HCT116 (cell line): ENCODE measurements around the gene PPP6R3. TPM values are rescaled to one million over a fixed set of nuclear protein-coding genes. Genes with fewer than 3 reads are reported as not detected.

ENCODE experiments used
- ATAC-seq: fragments of 200-7000 bp; cut with Tn5 transposase; 2 replicates; pipeline ENCODE4 v1.9.1; 2020; ENCODE audit warnings: mild to moderate bottlenecking, moderate library complexity
- BruUV-seq: library from RNA; stranded (reverse); fragments of 400-500 nt; replicated peaks from 2 replicates; lab custom pipeline; 2021; lab: Mats Ljungman, UMichigan
- CTCF ChIA-PET: fragments of 300-600 bp; sonication (Branson Sonifier 250); formaldehyde crosslinking; loops from one replicate; lab custom pipeline; 2021; ENCODE audit warnings: antibody characterized with exemption; lab: Charles Lee
- POLR2A ChIA-PET: fragments of 300-600, 350-600 bp; sonication (Branson Sonifier 250); formaldehyde crosslinking; loops from one replicate; lab custom pipeline; 2021; ENCODE audit warnings: antibody characterized with exemption; lab: Charles Lee
- RAD21 ChIA-PET, 2 experiments: fragments of 300-600 bp; sonication (Branson Sonifier 250); formaldehyde crosslinking; loops; one replicate each; lab custom pipeline; 2023; ENCODE audit warnings: low total read pairs in 2 of 2; ENCODE audit not compliant: uncharacterized antibody in 2 of 2, unreplicated experiment in 2 of 2, low non-redundant PET in 1 of 2; lab: Charles Lee
- DNase-seq: peaks from one replicate; pipeline ENCODE4 v3.0.0-alpha.2; 2010; ENCODE audit warnings: low read depth, low spot score
- H2AFZ ChIP-seq: fragments of 200-600 bp; shearing (Covaris generic), sonication (generic); 2 replicates; pipeline ENCODE4 v1.6.1; 2017; ENCODE audit warnings: low read depth, mixed run types, mixed read lengths, antibody characterized with exemption, low read length; ENCODE audit not compliant: poor library complexity, severe bottlenecking
- H3K27ac ChIP-seq: 2 replicates; pipeline ENCODE4 v1.5.1; 2012; ENCODE audit warnings: low read depth, low read length
- H3K27me3 ChIP-seq: fragments of 200-600 bp; sonication (generic); 2 replicates; pipeline ENCODE4 v1.6.1; 2016; ENCODE audit warnings: mixed run types, low read length, mixed read lengths; ENCODE audit not compliant: insufficient read depth
- H3K36me3 ChIP-seq, 2 experiments: fragments of 200-500 bp in 1 of 2; fragments of 200-600 bp in 1 of 2; sonication (Bioruptor generic) in 1 of 2; sonication (generic) in 1 of 2; 2 replicates each; pipeline versions ENCODE4 v1.5.1 to v1.6.1; 2014 to 2016; ENCODE audit warnings: low read length in 2 of 2, inconsistent platforms in 1 of 2, mixed read lengths in 1 of 2, mixed run types in 1 of 2; ENCODE audit not compliant: insufficient read depth in 2 of 2, control insufficient read depth in 1 of 2
- H3K4me1 ChIP-seq, 2 experiments: fragments of 200-600 bp in 1 of 2; sonication (generic) in 1 of 2; 2 replicates each; pipeline versions ENCODE4 v1.5.1 to v1.6.1; 2012 to 2017; ENCODE audit warnings: low read length in 2 of 2, inconsistent platforms in 1 of 2, mild to moderate bottlenecking in 1 of 2, mixed read lengths in 1 of 2, mixed run types in 1 of 2, moderate library complexity in 1 of 2; ENCODE audit not compliant: insufficient read depth in 2 of 2, control insufficient read depth in 1 of 2
- H3K4me2 ChIP-seq: fragments of 200-600 bp; sonication (generic); 2 replicates; pipeline ENCODE4 v1.6.1; 2017; ENCODE audit warnings: mixed run types, low read length, mixed read lengths
- H3K4me3 ChIP-seq, 2 experiments: fragments of 200-600 bp in 1 of 2; sonication (generic) in 1 of 2; replicated peaks in 1 of 2; 2 replicates each; pipeline ENCODE4 v1.5.1; 2011 to 2016; ENCODE audit warnings: low read length in 2 of 2, control low read depth in 1 of 2, low read depth in 1 of 2, mild to moderate bottlenecking in 1 of 2, mixed read lengths in 1 of 2, mixed run types in 1 of 2
- H3K79me2 ChIP-seq: fragments of 200-600 bp; sonication (generic); 2 replicates; pipeline ENCODE4 v1.6.1; 2017; ENCODE audit warnings: mild to moderate bottlenecking, mixed run types, low read length, moderate library complexity, mixed read lengths; ENCODE audit not compliant: insufficient read depth
- H3K9ac ChIP-seq: fragments of 200-600 bp; sonication (generic); 2 replicates; pipeline ENCODE4 v1.6.1; 2016; ENCODE audit warnings: low read length, mixed read lengths
- H3K9me2 ChIP-seq: fragments of 200-600 bp; sonication (generic), shearing (Covaris generic); 2 replicates; pipeline ENCODE4 v1.6.1; 2017; ENCODE audit warnings: mixed run types, mild to moderate bottlenecking, moderate library complexity; ENCODE audit not compliant: insufficient read depth
- H3K9me3 ChIP-seq, 2 experiments: fragments of 200-500 bp in 1 of 2; fragments of 200-600 bp in 1 of 2; sonication (Bioruptor generic) in 1 of 2; sonication (generic) in 1 of 2; 2 replicates each; pipeline ENCODE4 v1.6.1; 2014 to 2017; ENCODE audit warnings: low read length in 2 of 2, mixed read lengths in 2 of 2, inconsistent platforms in 1 of 2, low read depth in 1 of 2, mild to moderate bottlenecking in 1 of 2, mixed run types in 1 of 2, moderate library complexity in 1 of 2; ENCODE audit not compliant: control insufficient read depth in 1 of 2, insufficient read depth in 1 of 2
- H4K20me1 ChIP-seq: fragments of 200-600 bp; sonication (generic), shearing (Covaris generic); 2 replicates; pipeline ENCODE4 v1.6.1; 2017; ENCODE audit warnings: mixed run types, mild to moderate bottlenecking, moderate library complexity; ENCODE audit not compliant: insufficient read depth
- CBX3 ChIP-seq: IDR thresholded peaks from 2 replicates; pipeline ENCODE4 v1.6.1; 2012; ENCODE audit warnings: low read depth
- EGR1 ChIP-seq: IDR thresholded peaks from 2 replicates; pipeline ENCODE4 v1.6.1; 2012; ENCODE audit warnings: low read depth
- ELF1 ChIP-seq: IDR thresholded peaks from 2 replicates; pipeline ENCODE4 v1.6.1; 2012; ENCODE audit warnings: low read depth, borderline replicate concordance
- EZH2 ChIP-seq: fragments of 200-600 bp; sonication (generic); IDR thresholded peaks from 2 replicates; pipeline ENCODE4 v1.6.1; 2017; ENCODE audit warnings: antibody characterized with exemption, mixed run types
- EZH2phosphoT487 ChIP-seq: fragments of 200-600 bp; IDR thresholded peaks from 2 replicates; pipeline ENCODE4 v1.6.1; 2018; ENCODE audit warnings: antibody characterized with exemption, borderline replicate concordance
- FOSL1 ChIP-seq: IDR thresholded peaks from 2 replicates; pipeline ENCODE4 v1.6.1; 2012; ENCODE audit warnings: low read depth
- JUND ChIP-seq: IDR thresholded peaks from 2 replicates; pipeline ENCODE4 v1.6.1; 2012
- POLR2A ChIP-seq: IDR thresholded peaks from 2 replicates; pipeline ENCODE4 v1.7.0; 2011; ENCODE audit warnings: borderline replicate concordance; ENCODE audit not compliant: insufficient read depth, insufficient read length; ENCODE audit errors: extremely low read depth
- POLR2AphosphoS5 ChIP-seq: IDR thresholded peaks from 2 replicates; pipeline ENCODE4 v1.6.1; 2011; ENCODE audit warnings: mild to moderate bottlenecking, low read depth, low read length, moderate library complexity
- RAD21 ChIP-seq: IDR thresholded peaks from 2 replicates; pipeline ENCODE4 v1.6.1; 2012; ENCODE audit warnings: low read depth, mild to moderate bottlenecking
- SP1 ChIP-seq: IDR thresholded peaks from 2 replicates; pipeline ENCODE4 v1.6.1; 2012; ENCODE audit warnings: low read depth
- SRF ChIP-seq: IDR thresholded peaks from 2 replicates; pipeline ENCODE4 v1.6.1; 2012; ENCODE audit warnings: low read depth
- ZNF274 ChIP-seq: fragments of 200-500 bp; sonication (Bioruptor generic); IDR thresholded peaks from 2 replicates; pipeline ENCODE4 v1.6.1; 2014; ENCODE audit warnings: mild to moderate bottlenecking, low read depth, low read length, inconsistent platforms
- intact Hi-C: fragments of 100-400 bp; cut with micrococcal nuclease; formaldehyde crosslinking; loops from 2 replicates; pipeline ENCODE4 v1.10.0; 2022
- total RNA-seq: library from RNA; stranded (reverse); gene quantifications from one replicate; pipeline ENCODE4 v1.2.1, GENCODE V29; 2021; ENCODE audit not compliant: unreplicated experiment
- TF ChIP-seq, protein P1 (sequence below): IDR thresholded peaks from 2 replicates; pipeline ENCODE4 v1.6.1; 2012
- TF ChIP-seq, protein P2 (sequence below), 3 experiments: fragments of 200-600 bp in 1 of 3; sonication (generic) in 1 of 3; IDR thresholded peaks in 2 of 3; conservative IDR thresholded peaks in 1 of 3; 2 replicates each; pipeline ENCODE4 v1.5.1; 2012 to 2017; ENCODE audit warnings: low read depth in 2 of 3, low read length in 2 of 3, antibody characterized with exemption in 1 of 3, borderline replicate concordance in 1 of 3, control low read depth in 1 of 3, mild to moderate bottlenecking in 1 of 3, mixed read lengths in 1 of 3, mixed run types in 1 of 3, moderate library complexity in 1 of 3; ENCODE audit not compliant: insufficient read depth in 1 of 3
- TF ChIP-seq, protein P3 (sequence below): IDR thresholded peaks from 2 replicates; pipeline ENCODE4 v1.6.1; 2011; ENCODE audit warnings: mild to moderate bottlenecking, low read length, moderate library complexity; ENCODE audit not compliant: insufficient replicate concordance; ENCODE audit errors: extremely low read depth
- TF ChIP-seq, protein P4 (sequence below): IDR thresholded peaks from 2 replicates; pipeline ENCODE4 v1.6.1; 2012; ENCODE audit warnings: low read depth
- TF ChIP-seq, protein P5 (sequence below): IDR thresholded peaks from 2 replicates; pipeline ENCODE4 v1.6.1; 2012

Gene PPP6R3
- total RNA-seq, 1 experiment from 2014 or later: 113 TPM

DNA sequence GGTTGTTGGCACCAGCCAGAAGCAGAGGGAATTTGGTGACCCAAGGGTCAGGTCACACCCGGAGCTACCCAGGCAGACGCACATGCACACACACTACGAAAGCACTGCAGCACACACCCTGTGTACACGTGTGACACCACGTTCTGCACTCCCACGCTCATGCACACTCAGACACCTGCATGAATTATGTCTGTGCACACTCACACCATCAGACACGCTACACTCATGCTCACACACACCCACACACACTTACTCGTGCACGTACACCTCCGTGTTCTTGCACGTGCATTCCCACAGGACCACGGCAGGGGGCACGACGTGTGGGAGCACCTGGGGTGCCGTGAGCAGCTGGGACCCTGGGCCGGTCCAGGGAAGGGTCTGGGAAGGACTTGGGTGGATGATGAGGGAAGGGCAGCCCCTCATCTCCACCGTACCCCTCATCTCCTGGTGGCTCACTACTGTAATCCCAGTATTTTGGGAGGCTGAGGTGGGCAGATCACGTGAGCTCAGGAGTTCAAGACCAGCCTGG is 203.0 kb downstream of the PPP6R3 start:
- no TSS peak for BruUV-seq

More for the DNA sequence above, 203.0 kb downstream of the PPP6R3 start:
- no peak for TF ChIP-seq EZH2phosphoT487
- no peak for TF ChIP-seq EGR1
- no peak for TF ChIP-seq SP1
- TF ChIP-seq, protein P1, sequence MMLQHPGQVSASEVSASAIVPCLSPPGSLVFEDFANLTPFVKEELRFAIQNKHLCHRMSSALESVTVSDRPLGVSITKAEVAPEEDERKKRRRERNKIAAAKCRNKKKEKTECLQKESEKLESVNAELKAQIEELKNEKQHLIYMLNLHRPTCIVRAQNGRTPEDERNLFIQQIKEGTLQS: no peak
- TF ChIP-seq ZNF274: no peak
- TF ChIP-seq, protein P2, sequence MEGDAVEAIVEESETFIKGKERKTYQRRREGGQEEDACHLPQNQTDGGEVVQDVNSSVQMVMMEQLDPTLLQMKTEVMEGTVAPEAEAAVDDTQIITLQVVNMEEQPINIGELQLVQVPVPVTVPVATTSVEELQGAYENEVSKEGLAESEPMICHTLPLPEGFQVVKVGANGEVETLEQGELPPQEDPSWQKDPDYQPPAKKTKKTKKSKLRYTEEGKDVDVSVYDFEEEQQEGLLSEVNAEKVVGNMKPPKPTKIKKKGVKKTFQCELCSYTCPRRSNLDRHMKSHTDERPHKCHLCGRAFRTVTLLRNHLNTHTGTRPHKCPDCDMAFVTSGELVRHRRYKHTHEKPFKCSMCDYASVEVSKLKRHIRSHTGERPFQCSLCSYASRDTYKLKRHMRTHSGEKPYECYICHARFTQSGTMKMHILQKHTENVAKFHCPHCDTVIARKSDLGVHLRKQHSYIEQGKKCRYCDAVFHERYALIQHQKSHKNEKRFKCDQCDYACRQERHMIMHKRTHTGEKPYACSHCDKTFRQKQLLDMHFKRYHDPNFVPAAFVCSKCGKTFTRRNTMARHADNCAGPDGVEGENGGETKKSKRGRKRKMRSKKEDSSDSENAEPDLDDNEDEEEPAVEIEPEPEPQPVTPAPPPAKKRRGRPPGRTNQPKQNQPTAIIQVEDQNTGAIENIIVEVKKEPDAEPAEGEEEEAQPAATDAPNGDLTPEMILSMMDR (IDR thresholded peaks at IDR 0.05 in 2 of 3, conservative IDR thresholded peaks at IDR 0.05 in 1 of 3; ENCODE audit: borderline replicate concordance in 1 of 3, insufficient read depth in 1 of 3, low read depth in 2 of 3, low read length in 2 of 3): no peak
- TF ChIP-seq FOSL1: no peak
- TF ChIP-seq, protein P3, sequence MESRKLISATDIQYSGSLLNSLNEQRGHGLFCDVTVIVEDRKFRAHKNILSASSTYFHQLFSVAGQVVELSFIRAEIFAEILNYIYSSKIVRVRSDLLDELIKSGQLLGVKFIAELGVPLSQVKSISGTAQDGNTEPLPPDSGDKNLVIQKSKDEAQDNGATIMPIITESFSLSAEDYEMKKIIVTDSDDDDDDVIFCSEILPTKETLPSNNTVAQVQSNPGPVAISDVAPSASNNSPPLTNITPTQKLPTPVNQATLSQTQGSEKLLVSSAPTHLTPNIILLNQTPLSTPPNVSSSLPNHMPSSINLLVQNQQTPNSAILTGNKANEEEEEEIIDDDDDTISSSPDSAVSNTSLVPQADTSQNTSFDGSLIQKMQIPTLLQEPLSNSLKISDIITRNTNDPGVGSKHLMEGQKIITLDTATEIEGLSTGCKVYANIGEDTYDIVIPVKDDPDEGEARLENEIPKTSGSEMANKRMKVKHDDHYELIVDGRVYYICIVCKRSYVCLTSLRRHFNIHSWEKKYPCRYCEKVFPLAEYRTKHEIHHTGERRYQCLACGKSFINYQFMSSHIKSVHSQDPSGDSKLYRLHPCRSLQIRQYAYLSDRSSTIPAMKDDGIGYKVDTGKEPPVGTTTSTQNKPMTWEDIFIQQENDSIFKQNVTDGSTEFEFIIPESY: no peak
- no peak for TF ChIP-seq RAD21
- TF ChIP-seq POLR2A: no peak
- TF ChIP-seq EZH2: no peak
- TF ChIP-seq, protein P4, sequence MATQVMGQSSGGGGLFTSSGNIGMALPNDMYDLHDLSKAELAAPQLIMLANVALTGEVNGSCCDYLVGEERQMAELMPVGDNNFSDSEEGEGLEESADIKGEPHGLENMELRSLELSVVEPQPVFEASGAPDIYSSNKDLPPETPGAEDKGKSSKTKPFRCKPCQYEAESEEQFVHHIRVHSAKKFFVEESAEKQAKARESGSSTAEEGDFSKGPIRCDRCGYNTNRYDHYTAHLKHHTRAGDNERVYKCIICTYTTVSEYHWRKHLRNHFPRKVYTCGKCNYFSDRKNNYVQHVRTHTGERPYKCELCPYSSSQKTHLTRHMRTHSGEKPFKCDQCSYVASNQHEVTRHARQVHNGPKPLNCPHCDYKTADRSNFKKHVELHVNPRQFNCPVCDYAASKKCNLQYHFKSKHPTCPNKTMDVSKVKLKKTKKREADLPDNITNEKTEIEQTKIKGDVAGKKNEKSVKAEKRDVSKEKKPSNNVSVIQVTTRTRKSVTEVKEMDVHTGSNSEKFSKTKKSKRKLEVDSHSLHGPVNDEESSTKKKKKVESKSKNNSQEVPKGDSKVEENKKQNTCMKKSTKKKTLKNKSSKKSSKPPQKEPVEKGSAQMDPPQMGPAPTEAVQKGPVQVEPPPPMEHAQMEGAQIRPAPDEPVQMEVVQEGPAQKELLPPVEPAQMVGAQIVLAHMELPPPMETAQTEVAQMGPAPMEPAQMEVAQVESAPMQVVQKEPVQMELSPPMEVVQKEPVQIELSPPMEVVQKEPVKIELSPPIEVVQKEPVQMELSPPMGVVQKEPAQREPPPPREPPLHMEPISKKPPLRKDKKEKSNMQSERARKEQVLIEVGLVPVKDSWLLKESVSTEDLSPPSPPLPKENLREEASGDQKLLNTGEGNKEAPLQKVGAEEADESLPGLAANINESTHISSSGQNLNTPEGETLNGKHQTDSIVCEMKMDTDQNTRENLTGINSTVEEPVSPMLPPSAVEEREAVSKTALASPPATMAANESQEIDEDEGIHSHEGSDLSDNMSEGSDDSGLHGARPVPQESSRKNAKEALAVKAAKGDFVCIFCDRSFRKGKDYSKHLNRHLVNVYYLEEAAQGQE: no peak
- no peak for TF ChIP-seq CBX3
- TF ChIP-seq POLR2AphosphoS5: no peak
- TF ChIP-seq SRF: no peak
- TF ChIP-seq, protein P5, sequence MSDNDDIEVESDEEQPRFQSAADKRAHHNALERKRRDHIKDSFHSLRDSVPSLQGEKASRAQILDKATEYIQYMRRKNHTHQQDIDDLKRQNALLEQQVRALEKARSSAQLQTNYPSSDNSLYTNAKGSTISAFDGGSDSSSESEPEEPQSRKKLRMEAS: no peak
- no peak for TF ChIP-seq JUND
- no peak for TF ChIP-seq ELF1
- H4K20me1 ChIP-seq: no peaks in the 10 kb centered on the region
- H3K9me3 ChIP-seq: no peaks in the 10 kb centered on the region
- ChIA-PET POLR2A (no interaction called here), CTCF (no interaction called here), RAD21 (no interaction called here)
- no peaks in the 10 kb centered on the region for H3K79me2 ChIP-seq
- no peak overlapping the region for H3K27ac ChIP-seq
- no peaks in the 10 kb centered on the region for H3K36me3 ChIP-seq
- DNase-seq (no peak), ATAC-seq (no peak)
- H2AFZ ChIP-seq: no peak overlapping the region
- H3K4me2 ChIP-seq: no peak overlapping the region
- no peaks in the 10 kb centered on the region for H3K9me2 ChIP-seq
- H3K27me3 ChIP-seq: no peaks in the 10 kb centered on the region; the same call in 1 of the 2 replicates
- H3K4me3 ChIP-seq: no peak overlapping the region
- H3K4me1 ChIP-seq: no peaks in the 10 kb centered on the region
- H3K9ac ChIP-seq: no peak overlapping the region
- intact Hi-C loops: no loop called here
